Suprapubic skin (tissue), 4 donors: ENCODE data around the gene SH3BGR. TPM values are rescaled to one million over a fixed set of nuclear protein-coding genes. Genes with fewer than 3 reads are reported as not detected.

Source experiments
- DNase-seq, 2 donors: peaks; one replicate each; pipeline ENCODE4 v3.0.0-alpha.2; 2019; ENCODE audit warnings: low spot score in 2 of 2
- H3K27ac ChIP-seq: fragments of 200-600 bp; sonication (generic); one replicate; pipeline ENCODE4 v1.5.1; 2019
- H3K27me3 ChIP-seq: fragments of 200-600 bp; sonication (generic); one replicate; pipeline ENCODE4 v1.5.1; 2019
- H3K36me3 ChIP-seq: fragments of 200-600 bp; sonication (generic); one replicate; pipeline ENCODE4 v1.5.1; 2019
- H3K4me1 ChIP-seq: fragments of 200-600 bp; sonication (generic); one replicate; pipeline ENCODE4 v1.5.1; 2019
- H3K4me3 ChIP-seq: fragments of 200-600 bp; sonication (generic); one replicate; pipeline ENCODE4 v1.5.1; 2019; ENCODE audit warnings: mild to moderate bottlenecking
- H3K9me3 ChIP-seq: fragments of 200-600 bp; sonication (generic); one replicate; pipeline ENCODE4 v1.5.1; 2019
- EP300 ChIP-seq: sonication (generic); formaldehyde crosslinking; IDR thresholded peaks from one replicate; pipeline ENCODE4 v1.6.1; 2017; ENCODE audit warnings: antibody characterized with exemption
- POLR2A ChIP-seq, 2 donors: fragments of 450-650 bp; IDR thresholded peaks; one replicate each; pipeline ENCODE4 v1.6.1; 2017; ENCODE audit warnings: antibody characterized with exemption in 2 of 2, mild to moderate bottlenecking in 2 of 2, moderate library complexity in 2 of 2
- POLR2AphosphoS5 ChIP-seq, 3 donors: sonication (generic); formaldehyde crosslinking; IDR thresholded peaks; one replicate each; pipeline ENCODE4 v1.6.1; 2017; ENCODE audit warnings: antibody characterized with exemption in 3 of 3
- WGBS: methylation state at CpG from one replicate; pipeline ENCODE4 v1.1.5; 2018; 5-methylcytosine and 5-hydroxymethylcytosine counted together
- total RNA-seq, 4 donors: library from RNA; depleted of rRNA; stranded (reverse); fragments of >200 nt; gene quantifications; one replicate each; pipeline ENCODE4 v1.1.0, GENCODE V29; 2016
- TF ChIP-seq, protein P1 (sequence below), 2 donors: fragments of 200-600 bp in 1 of 2; fragments of 450-650 bp in 1 of 2; sonication (generic) in 1 of 2; IDR thresholded peaks; one replicate each; pipeline ENCODE4 v1.5.1; 2016 to 2019; ENCODE audit warnings: antibody characterized with exemption in 2 of 2, mild to moderate bottlenecking in 1 of 2, moderate library complexity in 1 of 2

SH3BGR gene
- total RNA-seq, 4 donors from 2014 or later: 0.64 to 1.3 (median 0.68) TPM; not detected in 1

DNA sequence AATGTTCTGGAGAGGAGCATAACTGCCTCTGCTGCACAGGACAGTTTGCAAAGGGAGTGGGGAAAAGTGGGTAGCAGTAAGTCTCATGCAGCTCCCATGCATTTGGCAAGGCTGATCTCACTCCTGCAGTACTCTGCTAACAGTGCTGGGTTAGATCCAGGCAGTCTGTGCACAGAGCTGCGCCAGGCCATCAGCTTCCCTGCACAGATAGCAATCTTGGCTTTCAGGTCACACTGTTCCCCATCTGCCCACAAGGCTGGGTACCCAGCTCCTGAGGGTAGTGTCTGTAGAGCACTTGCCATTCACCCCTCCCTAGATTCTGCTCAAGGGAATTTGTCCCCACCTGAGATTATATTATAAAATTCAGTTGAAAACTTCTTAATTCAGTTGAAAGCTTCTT, 72.1 kb downstream of the SH3BGR start:
- Histone ChIP-seq H3K9me3 (no peaks in the 10 kb centered on the region), H3K4me1 (peaks cover 10% of the 10 kb centered on the region), H3K27me3 (peaks cover 4% of the 10 kb centered on the region), H3K36me3 (no peaks in the 10 kb centered on the region), H3K27ac (no peak overlapping the region), H3K4me3 (no peak overlapping the region)
- no peak for DNase-seq
- TF ChIP-seq EP300 (no peak), POLR2AphosphoS5 (IDR thresholded peaks at IDR 0.05) (no peak), POLR2A (IDR thresholded peaks at IDR 0.05) (no peak)
- TF ChIP-seq, protein P1, sequence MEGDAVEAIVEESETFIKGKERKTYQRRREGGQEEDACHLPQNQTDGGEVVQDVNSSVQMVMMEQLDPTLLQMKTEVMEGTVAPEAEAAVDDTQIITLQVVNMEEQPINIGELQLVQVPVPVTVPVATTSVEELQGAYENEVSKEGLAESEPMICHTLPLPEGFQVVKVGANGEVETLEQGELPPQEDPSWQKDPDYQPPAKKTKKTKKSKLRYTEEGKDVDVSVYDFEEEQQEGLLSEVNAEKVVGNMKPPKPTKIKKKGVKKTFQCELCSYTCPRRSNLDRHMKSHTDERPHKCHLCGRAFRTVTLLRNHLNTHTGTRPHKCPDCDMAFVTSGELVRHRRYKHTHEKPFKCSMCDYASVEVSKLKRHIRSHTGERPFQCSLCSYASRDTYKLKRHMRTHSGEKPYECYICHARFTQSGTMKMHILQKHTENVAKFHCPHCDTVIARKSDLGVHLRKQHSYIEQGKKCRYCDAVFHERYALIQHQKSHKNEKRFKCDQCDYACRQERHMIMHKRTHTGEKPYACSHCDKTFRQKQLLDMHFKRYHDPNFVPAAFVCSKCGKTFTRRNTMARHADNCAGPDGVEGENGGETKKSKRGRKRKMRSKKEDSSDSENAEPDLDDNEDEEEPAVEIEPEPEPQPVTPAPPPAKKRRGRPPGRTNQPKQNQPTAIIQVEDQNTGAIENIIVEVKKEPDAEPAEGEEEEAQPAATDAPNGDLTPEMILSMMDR (IDR thresholded peaks at IDR 0.05): no peak
- WGBS: 50% methylated on average over 1 of the region's 1 CpG

DNA sequence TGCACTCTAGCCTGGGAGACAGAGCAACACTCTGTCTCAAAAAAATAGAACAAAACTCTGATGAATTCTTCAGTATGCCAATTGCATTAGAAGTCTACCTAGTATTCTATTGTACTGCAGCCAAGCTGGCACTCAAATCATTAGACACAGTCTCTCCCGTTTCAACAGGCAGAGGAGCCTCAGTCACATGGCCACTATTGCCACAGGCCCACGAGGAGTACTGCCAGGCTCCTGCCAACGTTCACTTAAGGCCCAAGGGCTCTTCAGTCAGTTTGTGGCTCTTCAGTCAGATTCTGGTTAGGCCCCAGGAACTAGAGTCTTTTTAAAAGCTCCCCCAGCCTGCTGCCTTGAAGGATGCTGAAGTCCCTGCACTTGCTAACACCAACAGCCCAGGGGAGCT, 73.4 kb downstream of the SH3BGR start:
- no peaks in the 10 kb centered on the region for H3K9me3 ChIP-seq
- TF ChIP-seq EP300 (no peak), POLR2A (IDR thresholded peaks at IDR 0.05) (no peak), POLR2AphosphoS5 (IDR thresholded peaks at IDR 0.05) (no peak)
- TF ChIP-seq, protein P1 (IDR thresholded peaks at IDR 0.05): no peak
- peaks cover 4% of the 10 kb centered on the region for H3K27me3 ChIP-seq
- 67% methylated on average over 1 of the region's 3 CpGs for WGBS
- no peak for DNase-seq
- H3K36me3 ChIP-seq: no peaks in the 10 kb centered on the region
- H3K27ac ChIP-seq: no peak overlapping the region
- peaks cover 10% of the 10 kb centered on the region for H3K4me1 ChIP-seq
- H3K4me3 ChIP-seq: no peak overlapping the region

DNA sequence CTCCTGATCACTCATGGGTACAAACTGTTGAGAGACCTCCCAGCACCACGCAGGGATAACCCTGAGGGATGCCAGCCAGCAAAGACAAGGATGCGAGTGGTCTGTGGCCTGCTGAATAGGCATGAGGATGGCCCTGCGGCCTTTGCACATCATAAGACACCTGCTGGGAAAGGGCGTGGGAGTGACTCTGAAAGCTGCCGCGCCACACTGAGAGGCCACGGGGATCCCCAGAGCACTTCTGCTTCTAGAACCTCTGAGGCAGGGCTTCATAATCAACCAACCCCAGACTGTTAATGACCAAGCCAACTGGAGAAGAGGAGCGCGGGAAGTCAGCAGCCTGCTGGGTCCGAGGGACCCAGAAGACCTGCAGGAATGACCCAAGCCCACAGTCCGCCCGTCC, 73.8 kb downstream of the SH3BGR start:
- Histone ChIP-seq H3K27ac (no peak overlapping the region), H3K36me3 (no peaks in the 10 kb centered on the region), H3K27me3 (peaks cover 4% of the 10 kb centered on the region), H3K9me3 (no peaks in the 10 kb centered on the region), H3K4me1 (peaks cover 10% of the 10 kb centered on the region), H3K4me3 (no peak overlapping the region)
- DNase-seq: no peak
- TF ChIP-seq EP300: no peak
- TF ChIP-seq, protein P1 (IDR thresholded peaks at IDR 0.05): no peak
- 97% methylated on average over 9 of the region's 12 CpGs for WGBS

DNA sequence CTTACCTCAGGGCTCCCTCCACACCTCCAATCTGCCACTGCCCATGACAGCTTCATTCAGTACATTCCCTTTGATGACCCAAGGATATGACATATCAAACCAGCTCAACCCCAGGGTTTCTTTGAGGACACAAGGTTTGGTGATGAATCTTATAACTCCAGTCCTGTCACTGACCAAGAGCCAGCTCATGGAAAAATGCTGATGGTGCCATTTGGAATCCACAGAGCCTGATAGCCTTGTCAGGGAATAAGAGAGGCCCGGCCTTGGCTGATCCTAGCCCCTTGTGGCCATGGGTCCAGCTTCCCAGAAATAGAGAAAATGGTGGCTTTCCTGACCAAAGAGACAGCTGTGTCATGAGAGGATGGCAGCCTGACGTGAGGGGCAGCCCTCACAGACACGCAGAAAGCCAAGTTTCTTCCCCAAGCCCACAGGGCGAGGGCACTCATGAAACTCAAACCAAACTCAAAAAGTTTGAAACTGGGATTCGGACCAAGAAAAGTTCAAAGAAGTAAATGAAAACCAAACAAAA, 75.4 kb downstream of the SH3BGR start:
- Histone ChIP-seq H3K4me1 (peaks cover 10% of the 10 kb centered on the region), H3K27me3 (peaks cover 4% of the 10 kb centered on the region), H3K9me3 (no peaks in the 10 kb centered on the region), H3K36me3 (no peaks in the 10 kb centered on the region), H3K4me3 (no peak overlapping the region), H3K27ac (no peak overlapping the region)
- WGBS: 76% methylated on average over 5 of the region's 5 CpGs
- DNase-seq: no peak
- TF ChIP-seq, protein P1 (IDR thresholded peaks at IDR 0.05): no peak
- TF ChIP-seq POLR2AphosphoS5 (IDR thresholded peaks at IDR 0.05) (no peak), POLR2A (IDR thresholded peaks at IDR 0.05) (no peak), EP300 (no peak)

DNA sequence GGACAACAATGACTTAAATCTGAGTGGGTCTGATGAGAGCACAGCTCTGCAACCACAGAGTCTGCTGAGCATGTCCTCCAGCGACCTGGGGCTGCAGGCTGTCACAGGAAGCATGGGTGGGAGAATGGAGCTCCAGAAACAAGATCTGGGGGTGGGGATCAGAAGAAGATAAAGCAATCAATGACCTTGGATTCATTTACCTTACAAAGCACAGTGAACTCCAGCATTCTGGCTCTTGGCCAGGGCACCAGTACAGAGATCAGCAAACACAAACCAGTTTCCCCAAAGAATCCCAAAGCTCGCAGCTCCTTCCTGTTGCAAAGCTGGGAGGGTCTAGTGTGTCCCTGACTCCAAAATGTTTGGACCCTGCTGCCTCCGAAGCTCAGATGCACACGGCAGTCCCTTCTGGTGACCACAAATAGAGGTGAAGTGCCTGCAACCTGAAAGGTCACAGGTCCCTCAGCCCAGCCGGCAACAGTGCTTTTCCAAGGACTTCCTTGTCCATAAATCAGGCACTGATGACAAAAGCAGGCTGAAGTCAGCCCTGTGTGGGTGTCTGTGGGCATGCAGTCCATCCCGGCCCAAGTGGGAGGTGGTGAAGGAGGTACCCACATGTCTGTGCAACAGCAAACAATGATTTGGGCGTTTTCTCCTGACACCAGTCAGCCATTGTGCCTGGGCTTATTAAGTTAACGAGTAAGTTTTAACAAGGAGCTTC, 76.1 kb downstream of the SH3BGR start:
- Histone ChIP-seq H3K36me3 (no peaks in the 10 kb centered on the region), H3K4me3 (no peak overlapping the region), H3K9me3 (no peaks in the 10 kb centered on the region), H3K4me1 (peaks cover 10% of the 10 kb centered on the region), H3K27ac (no peak overlapping the region), H3K27me3 (peaks cover 4% of the 10 kb centered on the region)
- no peak for TF ChIP-seq POLR2AphosphoS5 (IDR thresholded peaks at IDR 0.05)
- TF ChIP-seq EP300: no peak
- TF ChIP-seq, protein P1 (IDR thresholded peaks at IDR 0.05): no peak
- TF ChIP-seq POLR2A (IDR thresholded peaks at IDR 0.05): no peak
- 22% methylated on average over 8 of the region's 8 CpGs for WGBS
- no peak for DNase-seq
